AG10803 (cell line): Measurements from ENCODE around the gene LRP1.

Experiments
- DNase-seq: peaks from one replicate; pipeline ENCODE4 v3.0.0; 2010; ENCODE audit warnings: low read depth
- H3K4me3 ChIP-seq: 2 replicates; pipeline ENCODE4 v1.5.1; 2011; ENCODE audit warnings: mild to moderate bottlenecking, low read length, control low read depth
- CTCF ChIP-seq: conservative IDR thresholded peaks from 2 replicates; pipeline ENCODE4 v1.5.1; 2011; ENCODE audit warnings: mild to moderate bottlenecking, low read length, control low read depth, inconsistent platforms

The LRP1 gene

GRCh38 chr12:57153415-57153997, 25.2 kb downstream of the LRP1 start:
- H3K4me3 ChIP-seq: no peak overlapping the region
- no peak for TF ChIP-seq CTCF
- DNase-seq: no peak

GRCh38 chr12:57154076-57154475, 25.8 kb downstream of the LRP1 start:
- H3K4me3 ChIP-seq: no peak overlapping the region
- TF ChIP-seq CTCF: no peak
- DNase-seq: no peak

- H3K4me3 ChIP-seq: no peak overlapping the region
- TF ChIP-seq CTCF: no peak
- no peak for DNase-seq
These were observed 26.6 kb downstream of the LRP1 start for GRCh38 chr12:57154804-57155434.

GRCh38 chr12:57156701-57157403, 28.6 kb downstream of the LRP1 start:
- no peak overlapping the region for H3K4me3 ChIP-seq

GRCh38 chr12:57157588-57158173, 29.4 kb downstream of the LRP1 start:
- no peak for TF ChIP-seq CTCF
- H3K4me3 ChIP-seq: no peak overlapping the region
- DNase-seq: no peak

More at GRCh38 chr12:57156701-57157403, 28.6 kb downstream of the LRP1 start:
- TF ChIP-seq CTCF: no peak
- no peak for DNase-seq

GRCh38 chr12:57158186-57158585, 29.9 kb downstream of the LRP1 start:
- no peak for TF ChIP-seq CTCF
- H3K4me3 ChIP-seq: no peak overlapping the region

More at GRCh38 chr12:57158186-57158585, 29.9 kb downstream of the LRP1 start:
- DNase-seq: no peak
